K562 (cell line): ENCODE data around the gene RSPH6A. TPM values are rescaled to one million over a fixed set of nuclear protein-coding genes. Genes with fewer than 3 reads are reported as not detected.

Source experiments
- AFF1 ChIP-seq, 2 experiments: fragments of 450-650 bp; IDR thresholded peaks; 2 replicates each; pipeline ENCODE4 v1.6.1; 2018; ENCODE audit warnings: mild to moderate bottlenecking in 2 of 2, low read depth in 1 of 2; ENCODE audit not compliant: partially characterized antibody in 2 of 2
- BCL6 ChIP-seq: fragments of 250-450 bp; sonication (Bioruptor Pico); IDR thresholded peaks from 2 replicates; pipeline ENCODE4 v1.4.0; 2020
- BHLHE40 ChIP-seq: IDR thresholded peaks from 2 replicates; pipeline ENCODE4 v1.6.1; 2011; ENCODE audit warnings: low read length, improper control_type of control experiment
- EZH2 ChIP-seq: IDR thresholded peaks from 2 replicates; pipeline ENCODE4 v1.6.1; 2012; ENCODE audit warnings: low read depth, mild to moderate bottlenecking, inconsistent platforms, low read length, borderline replicate concordance
- FOXK2 ChIP-seq, 2 experiments: fragments of 450-650 bp; IDR thresholded peaks in 1 of 2; conservative IDR thresholded peaks in 1 of 2; 2 replicates each; pipeline ENCODE4 v1.6.1; 2016; ENCODE audit warnings: low read depth in 2 of 2, mild to moderate bottlenecking in 1 of 2
- HDGF ChIP-seq: fragments of 450-650 bp; IDR thresholded peaks from 2 replicates; pipeline ENCODE4 v1.6.1; 2016
- HIVEP1 ChIP-seq: fragments of 250-450 bp; sonication (Bioruptor Pico); IDR thresholded peaks from 2 replicates; pipeline ENCODE4 v1.4.0; 2020; ENCODE audit warnings: mild to moderate bottlenecking
- HNRNPLL ChIP-seq: fragments of 200-400 bp; formaldehyde crosslinking; IDR thresholded peaks from 2 replicates; pipeline ENCODE4 v1.6.1; 2017; ENCODE audit warnings: low read length, low read depth, mild to moderate bottlenecking; ENCODE audit not compliant: poor library complexity, severe bottlenecking
- IRF2 ChIP-seq: sonication (generic); formaldehyde crosslinking; IDR thresholded peaks from 2 replicates; pipeline ENCODE4 v1.8.1; 2022; ENCODE audit warnings: mild to moderate bottlenecking, missing genetic modification reagents
- KAT8 ChIP-seq: fragments of 450-650 bp; IDR thresholded peaks from 2 replicates; pipeline ENCODE4 v1.6.1; 2016; ENCODE audit warnings: low read depth, mild to moderate bottlenecking
- MAFK ChIP-seq: IDR thresholded peaks from 2 replicates; pipeline ENCODE4 v1.6.1; 2011; ENCODE audit warnings: low read length, improper control_type of control experiment
- SAFB ChIP-seq: fragments of 200-400 bp; formaldehyde crosslinking; IDR thresholded peaks from 2 replicates; pipeline ENCODE4 v1.6.1; 2017; ENCODE audit warnings: low read depth, low read length, borderline replicate concordance
- SPI1 ChIP-seq: IDR thresholded peaks from 2 replicates; pipeline ENCODE4 v1.6.1; 2011; ENCODE audit warnings: low read depth, low read length, control low read depth, borderline replicate concordance
- XRCC4 ChIP-seq: IDR thresholded peaks from one replicate; pipeline ENCODE4 v1.6.1; 2011; ENCODE audit not compliant: insufficient read depth, insufficient read length; ENCODE audit errors: extremely low read depth
- ZNF24 ChIP-seq: fragments of 450-650 bp; IDR thresholded peaks from 2 replicates; pipeline ENCODE4 v1.6.1; 2016
- ZNF318 ChIP-seq, 2 experiments: fragments of 450-650 bp; IDR thresholded peaks; 2 replicates each; pipeline ENCODE4 v1.6.1; 2016; ENCODE audit warnings: mild to moderate bottlenecking in 2 of 2, borderline replicate concordance in 1 of 2, low read depth in 1 of 2, moderate library complexity in 1 of 2
- polyA plus RNA-seq, 8 experiments: library from polyadenylated mRNA; depleted of rRNA in 4 of 8; stranded (reverse) in 5 of 8; unstranded in 3 of 8; fragments of >200 nt; fragmentation: Nextera tagmentation in 2 of 8; fragmentation: Illumina TruSeq in 1 of 8; extraction: Ambion mirVana in 2 of 8; extraction: Trizol in 1 of 8; gene quantifications; 2 replicates each; pipeline versions ENCODE4 v1.2.1 to v1.2.3, GENCODE V29; 2011 to 2014; ENCODE audit warnings: inconsistent platforms in 1 of 8, missing spikeins in 1 of 8
- total RNA-seq, 7 experiments: library from RNA; depleted of rRNA in 6 of 7; stranded (reverse); fragments of >200 nt in 6 of 7; fragmentation: Illumina TruSeq in 2 of 7; extraction: Trizol in 2 of 7; gene quantifications; 2 replicates each; pipeline versions ENCODE4 v1.2.1 to v1.2.3, GENCODE V29; 2011 to 2021; ENCODE audit warnings: low replicate concordance in 1 of 7

The RSPH6A gene
- total and polyA plus RNA-seq, 9 of the 15 experiments (the other 6 are each of a cell fraction or from before 2014, with no cell fraction given), result 0.03 to 0.15 (median 0.07) TPM; not detected in 5

DNA sequence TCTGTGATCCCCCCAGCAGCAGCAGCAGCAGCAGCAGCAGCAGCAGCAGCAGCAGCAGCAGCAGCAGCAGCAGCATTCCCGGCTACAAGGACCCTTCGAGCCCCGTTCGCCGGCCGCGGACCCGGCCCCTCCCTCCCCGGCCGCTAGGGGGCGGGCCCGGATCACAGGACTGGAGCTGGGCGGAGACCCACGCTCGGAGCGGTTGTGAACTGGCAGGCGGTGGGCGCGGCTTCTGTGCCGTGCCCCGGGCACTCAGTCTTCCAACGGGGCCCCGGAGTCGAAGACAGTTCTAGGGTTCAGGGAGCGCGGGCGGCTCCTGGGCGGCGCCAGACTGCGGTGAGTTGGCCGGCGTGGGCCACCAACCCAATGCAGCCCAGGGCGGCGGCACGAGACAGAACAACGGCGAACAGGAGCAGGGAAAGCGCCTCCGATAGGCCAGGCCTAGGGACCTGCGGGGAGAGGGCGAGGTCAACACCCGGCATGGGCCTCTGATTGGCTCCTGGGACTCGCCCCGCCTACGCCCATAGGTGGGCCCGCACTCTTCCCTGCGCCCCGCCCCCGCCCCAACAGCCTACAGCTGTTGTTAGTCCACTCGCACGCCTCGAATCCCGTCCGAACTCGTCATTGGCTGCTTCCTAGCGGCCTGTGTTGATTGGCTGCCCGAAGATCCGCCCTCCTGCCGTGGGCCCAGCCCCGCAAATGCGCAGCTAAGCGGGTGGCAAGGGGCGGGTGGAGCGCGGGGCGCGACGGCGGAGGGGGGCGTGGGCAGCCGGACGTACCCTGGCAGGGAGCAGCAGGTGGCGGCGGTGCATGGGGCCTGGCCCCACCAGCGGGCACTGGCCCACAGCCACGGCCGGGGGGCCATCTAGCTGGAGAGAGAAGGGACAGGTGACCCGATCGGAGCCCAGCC, 44.7 kb downstream of the RSPH6A start (continued):
- TF ChIP-seq ZNF318 (IDR thresholded peaks at IDR 0.05; ENCODE audit: borderline replicate concordance in 1 of 2, low read depth in 1 of 2) (peak in 1 of 2 experiments; percentile 50; a peak in 2 of 4 replicates), SPI1 (no peak), BCL6 (CRISPR knock-in tag) (no peak), ZNF24 (no peak), HIVEP1 (CRISPR knock-in tag) (peak; percentile 59; the same call in 1 of the 2 replicates), IRF2 (CRISPR knock-in tag) (peak; percentile 57; the same call in 1 of the 2 replicates), MAFK (no peak), HNRNPLL (no peak), SAFB (peak; percentile 82), HDGF (no peak), KAT8 (no peak), EZH2 (no peak), BHLHE40 (peak; percentile 94), XRCC4 (no peak), FOXK2 (conservative IDR thresholded peaks at IDR 0.05 in 1 of 2, IDR thresholded peaks at IDR 0.05 in 1 of 2; ENCODE audit: low read depth in 2 of 2) (peak; percentile 96 to 97), AFF1 (IDR thresholded peaks at IDR 0.05; ENCODE audit: low read depth in 1 of 2, partially characterized antibody in 2 of 2) (no peak)
